ENCODE results near the gene PROSER3.
"Not testable (repeated sequence)": the region's sequence is repeated elsewhere in the genome, so short reads cannot be mapped to it uniquely, and the experiment has no call there.

Gene PROSER3

GRCh38 chr19:35789978-35790944, 32.3 kb downstream of the PROSER3 start:
- no peak for DNase-seq (ENCODE audit: low read depth, low spot score)

GRCh38 chr19:35790981-35791813, 33.2 kb downstream of the PROSER3 start:
- DNase-seq (ENCODE audit: low read depth, low spot score), result no peak

- no peak for DNase-seq (ENCODE audit: low read depth, low spot score)
These were observed 33.9 kb downstream of the PROSER3 start for GRCh38 chr19:35791814-35792279.

- DNase-seq (ENCODE audit: low read depth, low spot score), result no peak
These were observed 34.3 kb downstream of the PROSER3 start for GRCh38 chr19:35792312-35792711.

GRCh38 chr19:35792888-35793287, 34.9 kb downstream of the PROSER3 start:
- no peak for DNase-seq (ENCODE audit: low read depth, low spot score)

- no peak for DNase-seq (ENCODE audit: low read depth, low spot score)
These were observed 35.6 kb downstream of the PROSER3 start for GRCh38 chr19:35793381-35794165.

- not testable (repeated sequence) for DNase-seq (ENCODE audit: low read depth, low spot score)
These were observed 37.6 kb downstream of the PROSER3 start for GRCh38 chr19:35795564-35795963.

- no peak for DNase-seq (ENCODE audit: low read depth, low spot score)
These were observed 38.9 kb downstream of the PROSER3 start for GRCh38 chr19:35796645-35797542.

GRCh38 chr19:35797663-35798062, 39.7 kb downstream of the PROSER3 start:
- DNase-seq (ENCODE audit: low read depth, low spot score), result no peak

GRCh38 chr19:35801828-35802227, 43.9 kb downstream of the PROSER3 start:
- no peak for DNase-seq (ENCODE audit: low read depth, low spot score)

- no peak for DNase-seq (ENCODE audit: low read depth, low spot score)
These were observed 47.6 kb downstream of the PROSER3 start for GRCh38 chr19:35805526-35806102.

- no peak for DNase-seq (ENCODE audit: low read depth, low spot score)
These were observed 48.6 kb downstream of the PROSER3 start for GRCh38 chr19:35806597-35806996.

- DNase-seq (ENCODE audit: low read depth, low spot score), result no peak
These were observed 49.7 kb downstream of the PROSER3 start for GRCh38 chr19:35807633-35808032.

GRCh38 chr19:35811317-35812219, 53.6 kb downstream of the PROSER3 start:
- no peak for DNase-seq (ENCODE audit: low read depth, low spot score)

GRCh38 chr19:35812220-35813042, 54.5 kb downstream of the PROSER3 start, which contains the start of gene PRODH2:
Gene PRODH2, minus strand, starts transcription at chr19:35812845. Its CDS starts 40 bp downstream, at chr19:35812805.
- DNase-seq (ENCODE audit: low read depth, low spot score), result no peak

- no peak for DNase-seq (ENCODE audit: low read depth, low spot score)
These were observed 55.3 kb downstream of the PROSER3 start for GRCh38 chr19:35813043-35813890.

GRCh38 chr19:35816262-35816661, 58.3 kb downstream of the PROSER3 start:
- peak; percentile 17 for DNase-seq (ENCODE audit: low read depth, low spot score)

Data from iPS DF 19.7 (cell line).